ENCODE data around the gene ABHD8.

- no peak for TF ChIP-seq CTCF (IDR thresholded peaks at IDR 0.05; ENCODE audit: low read depth, low read length, poor library complexity, severe bottlenecking)
- no peak for TF ChIP-seq EZH2phosphoT487 (IDR thresholded peaks at IDR 0.05; ENCODE audit: borderline replicate concordance, low read length)
These were observed 38.6 kb downstream of the ABHD8 start, which contains the start of gene USHBP1 for GRCh38 chr19:17264641-17264979.
